GM13977 (cell line): ENCODE data around the gene NMNAT2.

Experiments
- DNase-seq: peaks from one replicate; pipeline ENCODE4 v3.0.0; 2012; ENCODE audit warnings: low spot score
- in situ Hi-C: fragments of 300-500 bp; cut with MboI; formaldehyde crosslinking; loops from one replicate; pipeline ENCODE4 v1.12.0; 2022; ENCODE audit warnings: low sequenced_read_pairs, low pct_unique_long_range_greater_than_20kb, mixed read lengths, inconsistent platforms; ENCODE audit not compliant: unreplicated experiment
- TF ChIP-seq, protein P1 (sequence below): IDR thresholded peaks from 2 replicates; pipeline ENCODE4 v1.5.1; 2012; ENCODE audit warnings: mild to moderate bottlenecking, control low read depth; ENCODE audit not compliant: insufficient read depth; ENCODE audit errors: extremely low read depth, missing control alignments

NMNAT2 gene

DNA sequence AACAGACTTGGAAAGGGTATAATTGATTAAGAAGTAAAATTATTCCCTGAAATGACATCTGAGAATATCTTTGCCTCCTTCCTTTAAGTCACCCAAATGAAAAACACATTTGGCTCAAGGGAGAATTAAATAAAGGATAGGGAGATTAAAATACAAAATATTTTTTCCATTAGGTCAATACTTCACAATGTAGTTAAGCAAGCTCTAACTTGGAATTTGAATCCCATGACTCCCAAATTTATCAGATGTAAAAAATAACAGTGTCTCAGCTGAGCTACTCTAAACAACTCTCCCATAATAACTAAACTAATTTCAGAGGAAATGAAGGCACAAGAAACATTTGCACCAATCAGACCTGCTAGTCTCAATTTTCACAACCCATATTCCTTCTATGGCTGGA is 6.5 kb upstream of the NMNAT2 start:
- TF ChIP-seq, protein P1, sequence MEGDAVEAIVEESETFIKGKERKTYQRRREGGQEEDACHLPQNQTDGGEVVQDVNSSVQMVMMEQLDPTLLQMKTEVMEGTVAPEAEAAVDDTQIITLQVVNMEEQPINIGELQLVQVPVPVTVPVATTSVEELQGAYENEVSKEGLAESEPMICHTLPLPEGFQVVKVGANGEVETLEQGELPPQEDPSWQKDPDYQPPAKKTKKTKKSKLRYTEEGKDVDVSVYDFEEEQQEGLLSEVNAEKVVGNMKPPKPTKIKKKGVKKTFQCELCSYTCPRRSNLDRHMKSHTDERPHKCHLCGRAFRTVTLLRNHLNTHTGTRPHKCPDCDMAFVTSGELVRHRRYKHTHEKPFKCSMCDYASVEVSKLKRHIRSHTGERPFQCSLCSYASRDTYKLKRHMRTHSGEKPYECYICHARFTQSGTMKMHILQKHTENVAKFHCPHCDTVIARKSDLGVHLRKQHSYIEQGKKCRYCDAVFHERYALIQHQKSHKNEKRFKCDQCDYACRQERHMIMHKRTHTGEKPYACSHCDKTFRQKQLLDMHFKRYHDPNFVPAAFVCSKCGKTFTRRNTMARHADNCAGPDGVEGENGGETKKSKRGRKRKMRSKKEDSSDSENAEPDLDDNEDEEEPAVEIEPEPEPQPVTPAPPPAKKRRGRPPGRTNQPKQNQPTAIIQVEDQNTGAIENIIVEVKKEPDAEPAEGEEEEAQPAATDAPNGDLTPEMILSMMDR: no peak
- in situ Hi-C loops: no loop called here
- DNase-seq: no peak

DNA sequence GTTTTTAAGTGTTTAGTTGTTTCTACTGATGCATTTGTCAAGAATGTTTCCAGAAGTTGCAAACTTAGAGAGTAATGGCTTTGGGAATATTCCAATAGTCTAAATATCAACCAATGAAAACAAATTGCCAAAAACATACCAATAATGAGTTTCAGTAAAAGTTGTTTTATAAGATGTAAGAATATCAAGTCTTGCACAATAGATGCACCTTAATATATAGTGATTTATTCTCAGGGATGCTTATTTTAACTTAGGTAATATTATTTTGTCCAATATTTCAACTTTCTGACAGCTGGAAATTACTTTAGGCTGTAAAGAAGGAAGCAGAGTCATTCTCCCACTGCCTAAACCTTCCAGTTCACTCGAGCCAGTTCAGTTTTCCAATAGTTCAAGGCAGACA is 5.4 kb upstream of the NMNAT2 start:
- no peak for DNase-seq
- TF ChIP-seq, protein P1: no peak
- in situ Hi-C loops: no loop called here

GRCh38 chr1:183419399-183419798 is 1.2 kb upstream of the NMNAT2 start:
- in situ Hi-C loops: no loop called here
- no peak for DNase-seq
- TF ChIP-seq, protein P1: no peak

- in situ Hi-C loops: no loop called here
- TF ChIP-seq, protein P1: no peak
- no peak for DNase-seq
Measured at GRCh38 chr1:183418696-183419095, 516 bp upstream of the NMNAT2 start.

- no peak for DNase-seq
- TF ChIP-seq, protein P1: no peak
- in situ Hi-C loops: no loop called here
Measured at GRCh38 chr1:183416850-183417771, 1.1 kb downstream of the NMNAT2 start.

- TF ChIP-seq, protein P1: no peak
- no peak for DNase-seq
- in situ Hi-C loops: no loop called here
Measured at GRCh38 chr1:183414365-183414764, 3.8 kb downstream of the NMNAT2 start.
